Liver (tissue), 3 donors: ENCODE measurements around the gene CXCL14.

Experiments used
- CTCF ChIP-seq: fragments of 150-350 bp; IDR thresholded peaks from 2 replicates; pipeline ENCODE4 v1.5.1; 2017; ENCODE audit warnings: improper control_type of control experiment, low read depth, low read length; ENCODE audit not compliant: missing input control
- FOXA1 ChIP-seq: IDR thresholded peaks from 2 replicates; pipeline ENCODE4 v1.6.1; 2016; ENCODE audit warnings: antibody characterized with exemption
- MAX ChIP-seq: IDR thresholded peaks from 2 replicates; pipeline ENCODE4 v1.6.1; 2016; ENCODE audit warnings: antibody characterized with exemption
- RAD21 ChIP-seq, 2 donors: IDR thresholded peaks; 2 replicates each; pipeline ENCODE4 v1.6.1; 2016; ENCODE audit warnings: antibody characterized with exemption in 2 of 2, mild to moderate bottlenecking in 2 of 2
- REST ChIP-seq: IDR thresholded peaks from 2 replicates; pipeline ENCODE4 v1.6.1; 2016; ENCODE audit warnings: antibody characterized with exemption, mild to moderate bottlenecking
- RXRA ChIP-seq, 2 donors: IDR thresholded peaks; 2 replicates each; pipeline ENCODE4 v1.6.1; 2017 to 2018; ENCODE audit warnings: antibody characterized with exemption in 2 of 2, mild to moderate bottlenecking in 1 of 2
- SP1 ChIP-seq: IDR thresholded peaks from 2 replicates; pipeline ENCODE4 v1.6.1; 2018; ENCODE audit warnings: antibody characterized with exemption, mild to moderate bottlenecking
- TAF1 ChIP-seq: conservative IDR thresholded peaks from 2 replicates; pipeline ENCODE4 v1.6.1; 2016; ENCODE audit warnings: antibody characterized with exemption, mild to moderate bottlenecking
- donor health status: healthy.
- donor health status: healthy.

- TF ChIP-seq CTCF (no peak), SP1 (no peak), REST (no peak), RAD21 (IDR thresholded peaks at IDR 0.05) (no peak), MAX (no peak), TAF1 (no peak), RXRA (IDR thresholded peaks at IDR 0.05) (no peak), FOXA1 (no peak)
These were observed 43.4 kb downstream of the CXCL14 start for GRCh38 chr5:135535420-135535819.
